B cell (primary cell): ENCODE results near the gene NELL1. TPM values are rescaled to one million over a fixed set of nuclear protein-coding genes. Genes with fewer than 3 reads are reported as not detected.

Experiments
- ATAC-seq: fragments of 200-7000 bp; cut with Tn5 transposase; one replicate; pipeline ENCODE4 v1.10.0; 2021; ENCODE audit warnings: low read depth, mild to moderate bottlenecking, moderate number of reproducible peaks, moderate library complexity
- CTCF ChIA-PET: fragments of 350-600 bp; sonication (Branson Sonifier 250); formaldehyde crosslinking; loops from one replicate; lab custom pipeline; 2021; ENCODE audit warnings: antibody characterized with exemption, inconsistent platforms; lab: Charles Lee
- POLR2A ChIA-PET: fragments of 350-600 bp; sonication (Branson Sonifier 250); formaldehyde crosslinking; loops from one replicate; lab custom pipeline; 2021; ENCODE audit warnings: antibody characterized with exemption; lab: Charles Lee
- DNase-seq: peaks from one replicate; pipeline ENCODE4 v3.0.0; 2013
- H2AFZ ChIP-seq: 2 replicates; pipeline ENCODE4 v1.6.1; 2012; ENCODE audit warnings: mild to moderate bottlenecking, low read depth, low read length; ENCODE audit not compliant: insufficient read depth, poor library complexity, severe bottlenecking
- H3K27ac ChIP-seq, 2 donors: 1 replicate in 1 of 2; 2 replicates in 1 of 2; pipeline ENCODE4 v1.5.1; 2012 to 2013; ENCODE audit warnings: low read length in 2 of 2, mild to moderate bottlenecking in 2 of 2, moderate library complexity in 1 of 2
- H3K27me3 ChIP-seq, 4 experiments: fragments of 200-600 bp in 1 of 4; sonication (generic) in 1 of 4; replicated peaks in 1 of 4; 1 replicate in 2 of 4; 2 replicates in 2 of 4; pipeline versions ENCODE4 v1.6.1 to v1.7.0; 2013 to 2016; ENCODE audit warnings: low read length in 3 of 4, mild to moderate bottlenecking in 2 of 4, mixed read lengths in 1 of 4, moderate library complexity in 1 of 4; ENCODE audit not compliant: insufficient read depth in 4 of 4, control insufficient read depth in 3 of 4; ENCODE audit errors: control extremely low read depth in 1 of 4
- H3K36me3 ChIP-seq, 2 experiments: replicated peaks in 1 of 2; 1 replicate in 1 of 2; 2 replicates in 1 of 2; pipeline versions ENCODE4 v1.6.1 to v1.7.1; 2013; ENCODE audit warnings: low read length in 1 of 2; ENCODE audit not compliant: insufficient read depth in 2 of 2, control insufficient read depth in 1 of 2; ENCODE audit errors: control extremely low read depth in 1 of 2, extremely low read depth in 1 of 2
- H3K4me1 ChIP-seq, 2 donors: fragments of 200-600 bp in 1 of 2; sonication (generic) in 1 of 2; 1 replicate in 1 of 2; 2 replicates in 1 of 2; pipeline versions ENCODE4 v1.5.1 to v1.6.1; 2013 to 2017; ENCODE audit warnings: low read length in 2 of 2; ENCODE audit not compliant: control insufficient read depth in 2 of 2, insufficient read depth in 2 of 2
- H3K4me2 ChIP-seq: replicated peaks from 2 replicates; pipeline ENCODE3; 2012; ENCODE audit warnings: mild to moderate bottlenecking, low read depth, low read length; ENCODE audit not compliant: poor library complexity, severe bottlenecking
- H3K4me3 ChIP-seq, 5 experiments: fragments of 200-600 bp in 1 of 5; sonication (generic) in 1 of 5; 1 replicate in 3 of 5; 2 replicates in 2 of 5; pipeline versions ENCODE4 v1.5.1 to v1.7.0; 2011 to 2016; ENCODE audit warnings: low read length in 4 of 5, mild to moderate bottlenecking in 4 of 5, low read depth in 2 of 5, control low read depth in 1 of 5, moderate library complexity in 1 of 5; ENCODE audit not compliant: insufficient read depth in 1 of 5; ENCODE audit errors: control extremely low read depth in 1 of 5, extremely low read depth in 1 of 5
- H3K79me2 ChIP-seq: fragments of 200-600 bp; sonication (generic); one replicate; pipeline ENCODE4 v1.6.0; 2016; ENCODE audit warnings: low read length; ENCODE audit not compliant: control insufficient read depth, insufficient read depth
- H3K9ac ChIP-seq: fragments of 200-600 bp; sonication (generic); 2 replicates; pipeline ENCODE4 v1.6.1; 2017; ENCODE audit warnings: mild to moderate bottlenecking, low read length, moderate library complexity
- H3K9me3 ChIP-seq, 3 donors: one replicate each; pipeline versions ENCODE4 v1.6.1 to v1.7.1; 2013; ENCODE audit warnings: low read length in 2 of 3; ENCODE audit not compliant: control insufficient read depth in 2 of 3, insufficient read depth in 1 of 3; ENCODE audit errors: control extremely low read depth in 1 of 3
- H4K20me1 ChIP-seq: 2 replicates; pipeline ENCODE4 v1.6.0; 2012; ENCODE audit warnings: mild to moderate bottlenecking, low read length; ENCODE audit not compliant: insufficient read depth, control insufficient read depth, poor library complexity, severe bottlenecking
- H3K27ac Mint-ChIP-seq: one replicate; pipeline ENCODE4 v1.8.0; 2021; ENCODE audit warnings: mixed read lengths
- H3K27me3 Mint-ChIP-seq: one replicate; pipeline ENCODE4 v1.8.0; 2021; ENCODE audit warnings: mixed read lengths
- H3K4me1 Mint-ChIP-seq: one replicate; pipeline ENCODE4 v1.8.0; 2021; ENCODE audit warnings: mixed read lengths
- H3K4me3 Mint-ChIP-seq: one replicate; pipeline ENCODE4 v1.8.0; 2021; ENCODE audit warnings: mixed read lengths
- H3K9me3 Mint-ChIP-seq: one replicate; pipeline ENCODE4 v1.8.0; 2022; ENCODE audit warnings: mixed read lengths; ENCODE audit not compliant: insufficient read depth
- EZH2 ChIP-seq: IDR thresholded peaks from 2 replicates; pipeline ENCODE4 v1.6.1; 2012; ENCODE audit warnings: borderline replicate concordance, low read depth, mild to moderate bottlenecking, moderate library complexity, low read length; ENCODE audit not compliant: insufficient read depth, poor library complexity, severe bottlenecking
- WGBS: methylation state at CpG from one replicate; pipeline ENCODE4 v1.1.5; 2013; ENCODE audit warnings: missing lambda C conversion rate; ENCODE audit not compliant: insufficient coverage; 5-methylcytosine and 5-hydroxymethylcytosine counted together
- intact Hi-C: fragments of 100-400 bp; cut with micrococcal nuclease; formaldehyde crosslinking; loops from one replicate; pipeline ENCODE4 v1.10.0; 2022
- polyA plus RNA-seq: library from polyadenylated mRNA; depleted of rRNA; stranded (reverse); fragments of >200 nt; gene quantifications from 2 replicates; pipeline ENCODE4 v1.2.3, GENCODE V29; 2012
- total RNA-seq, 2 donors: library from RNA; stranded (reverse); fragments of 120-200 nt in 1 of 2; gene quantifications; 1 replicate in 1 of 2; 2 replicates in 1 of 2; pipeline versions ENCODE4 v1.2.3 to v1.2.4, GENCODE V29; 2013 to 2022
- TF ChIP-seq, protein P1 (sequence below): fragments of 200-600 bp; IDR thresholded peaks from one replicate; pipeline ENCODE4 v1.8.0; 2022; ENCODE audit warnings: antibody characterized with exemption, mild to moderate bottlenecking

Gene NELL1
- total and polyA plus RNA-seq, 2 donors (not counting 1 experiment from before 2014, with no cell fraction given): not detected

DNA sequence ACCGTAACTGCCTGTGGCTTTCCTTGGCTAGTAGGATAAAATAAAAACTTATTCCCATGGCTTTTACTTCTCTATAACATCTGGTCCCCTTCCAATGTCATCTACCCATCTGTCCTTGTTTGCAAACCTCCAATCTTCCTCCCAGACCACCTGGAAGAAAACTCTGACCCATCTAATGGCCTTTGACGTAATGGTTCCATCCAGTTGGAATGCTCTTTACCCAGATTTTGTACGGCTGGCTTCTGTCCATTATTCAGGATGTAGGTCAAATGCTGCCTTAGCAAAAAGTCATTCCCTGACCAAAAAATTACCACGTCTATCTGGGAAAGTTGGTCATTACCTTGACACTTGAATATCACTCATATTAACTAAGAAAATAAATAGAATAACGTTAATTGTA, 945.6 kb downstream of the NELL1 start:
- TF ChIP-seq, protein P1, sequence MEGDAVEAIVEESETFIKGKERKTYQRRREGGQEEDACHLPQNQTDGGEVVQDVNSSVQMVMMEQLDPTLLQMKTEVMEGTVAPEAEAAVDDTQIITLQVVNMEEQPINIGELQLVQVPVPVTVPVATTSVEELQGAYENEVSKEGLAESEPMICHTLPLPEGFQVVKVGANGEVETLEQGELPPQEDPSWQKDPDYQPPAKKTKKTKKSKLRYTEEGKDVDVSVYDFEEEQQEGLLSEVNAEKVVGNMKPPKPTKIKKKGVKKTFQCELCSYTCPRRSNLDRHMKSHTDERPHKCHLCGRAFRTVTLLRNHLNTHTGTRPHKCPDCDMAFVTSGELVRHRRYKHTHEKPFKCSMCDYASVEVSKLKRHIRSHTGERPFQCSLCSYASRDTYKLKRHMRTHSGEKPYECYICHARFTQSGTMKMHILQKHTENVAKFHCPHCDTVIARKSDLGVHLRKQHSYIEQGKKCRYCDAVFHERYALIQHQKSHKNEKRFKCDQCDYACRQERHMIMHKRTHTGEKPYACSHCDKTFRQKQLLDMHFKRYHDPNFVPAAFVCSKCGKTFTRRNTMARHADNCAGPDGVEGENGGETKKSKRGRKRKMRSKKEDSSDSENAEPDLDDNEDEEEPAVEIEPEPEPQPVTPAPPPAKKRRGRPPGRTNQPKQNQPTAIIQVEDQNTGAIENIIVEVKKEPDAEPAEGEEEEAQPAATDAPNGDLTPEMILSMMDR: no peak
- TF ChIP-seq EZH2: no peak
- WGBS: 86% methylated on average over 2 of the region's 5 CpGs
- no peak overlapping the region for H3K4me3 Mint-ChIP-seq

DNA sequence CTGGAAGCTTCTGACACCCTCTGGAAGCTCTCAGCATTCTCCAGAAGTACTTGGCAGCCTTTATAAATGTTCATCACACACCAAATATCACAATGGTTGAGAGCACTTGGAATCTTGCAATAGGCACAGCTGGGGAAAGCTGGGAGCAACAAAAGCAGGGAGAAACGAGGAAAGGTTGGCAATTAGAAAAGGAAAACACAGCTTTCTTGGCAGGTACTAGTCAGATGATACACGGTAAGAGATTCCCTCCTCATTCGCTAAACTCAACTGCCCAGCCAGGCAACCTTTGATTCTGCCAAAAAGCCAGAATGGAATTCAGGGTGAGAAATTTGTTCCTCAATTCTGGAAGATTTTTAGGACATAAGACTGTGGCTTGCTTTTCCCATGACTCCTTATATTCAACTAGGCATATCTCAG, 946.6 kb downstream of the NELL1 start:
- Mint-ChIP-seq H3K27me3 (no peaks in the 10 kb centered on the region), H3K9me3 (peaks cover 2% of the 10 kb centered on the region), H3K4me3 (no peak overlapping the region), H3K27ac (no peak overlapping the region), H3K4me1 (no peaks in the 10 kb centered on the region)
- no peaks in the 10 kb centered on the region for H3K79me2 ChIP-seq
- 73% methylated on average over 3 of the region's 3 CpGs for WGBS
- ChIA-PET CTCF (interaction anchor here (1.0 kb wide), 1 partner anchor 12 kb away, joined by 3 read pairs; no protein-coding TSS in a partner anchor), POLR2A (no interaction called here)
- H4K20me1 ChIP-seq: no peaks in the 10 kb centered on the region
- no peak overlapping the region for H3K4me2 ChIP-seq
- TF ChIP-seq EZH2: no peak
- TF ChIP-seq, protein P1: no peak
- no peaks in the 10 kb centered on the region for H3K36me3 ChIP-seq
- H3K9ac ChIP-seq: no peak overlapping the region
- H3K4me3 ChIP-seq: no peak overlapping the region
- intact Hi-C loops: no loop called here
- ATAC-seq (no peak), DNase-seq (no peak)
- no peak overlapping the region for H2AFZ ChIP-seq
- H3K4me1 ChIP-seq: no peaks in the 10 kb centered on the region
- no peak overlapping the region for H3K27ac ChIP-seq
- no peaks in the 10 kb centered on the region for H3K27me3 ChIP-seq
- H3K9me3 ChIP-seq: no peaks in the 10 kb centered on the region

More for the DNA sequence above, 945.6 kb downstream of the NELL1 start:
- ATAC-seq (no peak), DNase-seq (no peak)
- POLR2A ChIA-PET: no interaction called here
- Histone ChIP-seq H2AFZ (no peak overlapping the region), H3K9ac (no peak overlapping the region), H3K4me1 (no peaks in the 10 kb centered on the region), H3K27me3 (no peaks in the 10 kb centered on the region), H3K4me2 (no peak overlapping the region), H3K79me2 (no peaks in the 10 kb centered on the region), H3K27ac (no peak overlapping the region), H3K4me3 (no peak overlapping the region), H4K20me1 (no peaks in the 10 kb centered on the region), H3K9me3 (no peaks in the 10 kb centered on the region), H3K36me3 (no peaks in the 10 kb centered on the region)
- intact Hi-C loops: no loop called here
- Mint-ChIP-seq H3K27me3 (no peaks in the 10 kb centered on the region), H3K4me1 (no peaks in the 10 kb centered on the region), H3K27ac (no peak overlapping the region), H3K9me3 (peaks cover 2% of the 10 kb centered on the region)
- CTCF ChIA-PET: no interaction called here
